ENCODE results near the gene PIK3CD.

Gene PIK3CD

GRCh38 chr1:9774712-9775679, 123.5 kb downstream of the PIK3CD start:
- DNase-seq (ENCODE audit: low read depth), result no peak

- no peak for DNase-seq (ENCODE audit: low read depth)
Observed at GRCh38 chr1:9776685-9777084, 125.2 kb downstream of the PIK3CD start.
